ENCODE measurements around the gene HOXD12.

- no peak for TF ChIP-seq POLR2A (IDR thresholded peaks at IDR 0.05)
- TF ChIP-seq CTCF (IDR thresholded peaks at IDR 0.05), result no peak
- TF ChIP-seq POLR2AphosphoS5 (IDR thresholded peaks at IDR 0.05), result no peak
These were observed 12.3 kb downstream of the HOXD12 start for GRCh38 chr2:176111846-176112374.

Measured in transverse colon (tissue), 4 donors.